DND-41 (cell line): ENCODE results near the gene TMCC1.
"Not testable (repeated sequence)": the region's sequence is repeated elsewhere in the genome, so short reads cannot be mapped to it uniquely, and the experiment has no call there.

Experiments
- ATAC-seq: fragments of 200-7000 bp; cut with Tn5 transposase; 3 replicates; pipeline ENCODE4 v1.9.1; 2021; ENCODE audit warnings: low read depth; ENCODE audit not compliant: insufficient read depth
- DNase-seq: peaks from one replicate; pipeline ENCODE4 v3.0.0-alpha.2; 2020
- H2AFZ ChIP-seq: 2 replicates; pipeline ENCODE4 v1.6.0; 2012; ENCODE audit warnings: low read depth, low read length
- H3K27ac ChIP-seq: 2 replicates; pipeline ENCODE4 v1.5.1; 2012; ENCODE audit warnings: low read length, inconsistent platforms
- H3K27me3 ChIP-seq: fragments of 200-600 bp; sonication (generic); 2 replicates; pipeline ENCODE4 v1.6.0; 2012; ENCODE audit warnings: low read length, mild to moderate bottlenecking, inconsistent platforms; ENCODE audit not compliant: insufficient read depth, poor library complexity
- H3K36me3 ChIP-seq: 2 replicates; pipeline ENCODE4 v1.5.1; 2012; ENCODE audit warnings: low read length, inconsistent platforms; ENCODE audit not compliant: insufficient read depth
- H3K4me1 ChIP-seq: 2 replicates; pipeline ENCODE4 v1.5.1; 2012; ENCODE audit warnings: mild to moderate bottlenecking, low read length; ENCODE audit not compliant: insufficient read depth
- H3K4me2 ChIP-seq: 2 replicates; pipeline ENCODE4 v1.6.0; 2012; ENCODE audit warnings: mild to moderate bottlenecking, moderate library complexity, low read length, inconsistent platforms; ENCODE audit not compliant: insufficient read depth
- H3K4me3 ChIP-seq, 2 experiments: fragments of 200-600 bp in 1 of 2; shearing (Covaris generic) in 1 of 2; 2 replicates each; pipeline ENCODE4 v1.5.1; 2012 to 2016; ENCODE audit warnings: inconsistent platforms in 2 of 2, low read length in 2 of 2, mild to moderate bottlenecking in 2 of 2, low read depth in 1 of 2, moderate library complexity in 1 of 2
- H3K79me2 ChIP-seq: 2 replicates; pipeline ENCODE4 v1.6.0; 2012; ENCODE audit warnings: low read length, inconsistent platforms; ENCODE audit not compliant: insufficient read depth
- H3K9ac ChIP-seq: 2 replicates; pipeline ENCODE4 v1.6.0; 2012; ENCODE audit warnings: low read depth, mild to moderate bottlenecking, inconsistent platforms, low read length, moderate library complexity
- H3K9me3 ChIP-seq: 2 replicates; pipeline ENCODE4 v1.5.1; 2012; ENCODE audit warnings: low read length, moderate library complexity, mild to moderate bottlenecking, inconsistent platforms; ENCODE audit not compliant: insufficient read depth, severe bottlenecking
- H4K20me1 ChIP-seq: 2 replicates; pipeline ENCODE4 v1.6.0; 2012; ENCODE audit warnings: low read length; ENCODE audit not compliant: insufficient read depth
- CTCF ChIP-seq: IDR thresholded peaks from 2 replicates; pipeline ENCODE4 v1.5.1; 2012; ENCODE audit warnings: borderline replicate concordance, low read length, moderate library complexity, mild to moderate bottlenecking; ENCODE audit not compliant: poor library complexity, severe bottlenecking; ENCODE audit errors: extremely low read depth
- EZH2 ChIP-seq: IDR thresholded peaks from 3 replicates; pipeline ENCODE4 v1.6.1; 2012; ENCODE audit warnings: borderline replicate concordance, low read depth, mild to moderate bottlenecking, moderate library complexity, low read length, inconsistent platforms; ENCODE audit not compliant: severe bottlenecking

The TMCC1 gene

GRCh38 chr3:129859272-129859671, 34.2 kb downstream of the TMCC1 start:
- Histone ChIP-seq H4K20me1 (no peaks in the 10 kb centered on the region), H3K79me2 (peaks cover 54% of the 10 kb centered on the region), H3K27me3 (no peaks in the 10 kb centered on the region), H3K4me2 (no peak overlapping the region), H3K36me3 (peaks cover 20% of the 10 kb centered on the region), H3K9ac (no peak overlapping the region), H3K9me3 (no peaks in the 10 kb centered on the region), H3K4me1 (no peaks in the 10 kb centered on the region), H2AFZ (no peak overlapping the region), H3K4me3 (no peak overlapping the region), H3K27ac (no peak overlapping the region)
- ATAC-seq (no peak), DNase-seq (no peak)
- no peak for TF ChIP-seq EZH2
- no peak for TF ChIP-seq CTCF

- Histone ChIP-seq H3K4me2 (no peak overlapping the region), H3K9ac (no peak overlapping the region), H4K20me1 (no peaks in the 10 kb centered on the region), H2AFZ (no peak overlapping the region), H3K27ac (no peak overlapping the region), H3K79me2 (peaks cover 59% of the 10 kb centered on the region), H3K36me3 (peaks cover 25% of the 10 kb centered on the region), H3K4me1 (no peaks in the 10 kb centered on the region), H3K27me3 (no peaks in the 10 kb centered on the region), H3K9me3 (no peaks in the 10 kb centered on the region), H3K4me3 (no peak overlapping the region)
- ATAC-seq (no peak), DNase-seq (no peak)
- TF ChIP-seq CTCF (no peak), EZH2 (no peak)
Measured at GRCh38 chr3:129857899-129858298, 35.6 kb downstream of the TMCC1 start.

- not testable (repeated sequence) for H3K4me1 ChIP-seq, H4K20me1 ChIP-seq, H2AFZ ChIP-seq, H3K27ac ChIP-seq, H3K27me3 ChIP-seq, H3K4me3 ChIP-seq, ATAC-seq, H3K9ac ChIP-seq, H3K4me2 ChIP-seq, DNase-seq, H3K9me3 ChIP-seq
- peaks cover 29% of the 10 kb centered on the region for H3K36me3 ChIP-seq
- H3K79me2 ChIP-seq, result peaks cover 59% of the 10 kb centered on the region
Measured at GRCh38 chr3:129856790-129857189, 36.7 kb downstream of the TMCC1 start.

- Histone ChIP-seq H3K79me2 (peaks cover 53% of the 10 kb centered on the region), H3K4me1 (no peaks in the 10 kb centered on the region), H3K9me3 (no peaks in the 10 kb centered on the region), H3K27ac (no peak overlapping the region), H3K9ac (no peak overlapping the region), H3K27me3 (no peaks in the 10 kb centered on the region), H4K20me1 (no peaks in the 10 kb centered on the region), H3K4me2 (no peak overlapping the region), H2AFZ (no peak overlapping the region), H3K4me3 (no peak overlapping the region), H3K36me3 (peaks cover 38% of the 10 kb centered on the region)
- no peak for TF ChIP-seq CTCF
- DNase-seq, result no peak
- no peak for ATAC-seq
Measured at GRCh38 chr3:129855832-129856419, 37.6 kb downstream of the TMCC1 start.
